22Rv1 (cell line): Measurements from ENCODE around the gene TMEM132D.

Experiments used
- CTCF ChIP-seq: fragments of 450-650 bp; IDR thresholded peaks from 2 replicates; pipeline ENCODE4 v1.5.1; 2017; ENCODE audit warnings: mild to moderate bottlenecking
- ZFX ChIP-seq: fragments of 450-650 bp; IDR thresholded peaks from 2 replicates; pipeline ENCODE4 v1.6.1; 2017; ENCODE audit warnings: antibody characterized with exemption, borderline replicate concordance

GRCh38 chr12:129762436-129762835 is 141.4 kb downstream of the TMEM132D start:
- no peak for TF ChIP-seq CTCF
- TF ChIP-seq ZFX, result no peak
